ENCODE data around the gene ICAM4. TPM values are rescaled to one million over a fixed set of nuclear protein-coding genes. Genes with fewer than 3 reads are reported as not detected.

ICAM4 gene
- total and polyA plus RNA-seq, 2 of the 13 experiments (the other 11 are each of a cell fraction or from before 2014, with no cell fraction given), result 2.9 to 4.0 TPM

GRCh38 chr19:10318807-10319682 lies 32.3 kb downstream of the ICAM4 start (continued):
- TF ChIP-seq, protein P1, sequence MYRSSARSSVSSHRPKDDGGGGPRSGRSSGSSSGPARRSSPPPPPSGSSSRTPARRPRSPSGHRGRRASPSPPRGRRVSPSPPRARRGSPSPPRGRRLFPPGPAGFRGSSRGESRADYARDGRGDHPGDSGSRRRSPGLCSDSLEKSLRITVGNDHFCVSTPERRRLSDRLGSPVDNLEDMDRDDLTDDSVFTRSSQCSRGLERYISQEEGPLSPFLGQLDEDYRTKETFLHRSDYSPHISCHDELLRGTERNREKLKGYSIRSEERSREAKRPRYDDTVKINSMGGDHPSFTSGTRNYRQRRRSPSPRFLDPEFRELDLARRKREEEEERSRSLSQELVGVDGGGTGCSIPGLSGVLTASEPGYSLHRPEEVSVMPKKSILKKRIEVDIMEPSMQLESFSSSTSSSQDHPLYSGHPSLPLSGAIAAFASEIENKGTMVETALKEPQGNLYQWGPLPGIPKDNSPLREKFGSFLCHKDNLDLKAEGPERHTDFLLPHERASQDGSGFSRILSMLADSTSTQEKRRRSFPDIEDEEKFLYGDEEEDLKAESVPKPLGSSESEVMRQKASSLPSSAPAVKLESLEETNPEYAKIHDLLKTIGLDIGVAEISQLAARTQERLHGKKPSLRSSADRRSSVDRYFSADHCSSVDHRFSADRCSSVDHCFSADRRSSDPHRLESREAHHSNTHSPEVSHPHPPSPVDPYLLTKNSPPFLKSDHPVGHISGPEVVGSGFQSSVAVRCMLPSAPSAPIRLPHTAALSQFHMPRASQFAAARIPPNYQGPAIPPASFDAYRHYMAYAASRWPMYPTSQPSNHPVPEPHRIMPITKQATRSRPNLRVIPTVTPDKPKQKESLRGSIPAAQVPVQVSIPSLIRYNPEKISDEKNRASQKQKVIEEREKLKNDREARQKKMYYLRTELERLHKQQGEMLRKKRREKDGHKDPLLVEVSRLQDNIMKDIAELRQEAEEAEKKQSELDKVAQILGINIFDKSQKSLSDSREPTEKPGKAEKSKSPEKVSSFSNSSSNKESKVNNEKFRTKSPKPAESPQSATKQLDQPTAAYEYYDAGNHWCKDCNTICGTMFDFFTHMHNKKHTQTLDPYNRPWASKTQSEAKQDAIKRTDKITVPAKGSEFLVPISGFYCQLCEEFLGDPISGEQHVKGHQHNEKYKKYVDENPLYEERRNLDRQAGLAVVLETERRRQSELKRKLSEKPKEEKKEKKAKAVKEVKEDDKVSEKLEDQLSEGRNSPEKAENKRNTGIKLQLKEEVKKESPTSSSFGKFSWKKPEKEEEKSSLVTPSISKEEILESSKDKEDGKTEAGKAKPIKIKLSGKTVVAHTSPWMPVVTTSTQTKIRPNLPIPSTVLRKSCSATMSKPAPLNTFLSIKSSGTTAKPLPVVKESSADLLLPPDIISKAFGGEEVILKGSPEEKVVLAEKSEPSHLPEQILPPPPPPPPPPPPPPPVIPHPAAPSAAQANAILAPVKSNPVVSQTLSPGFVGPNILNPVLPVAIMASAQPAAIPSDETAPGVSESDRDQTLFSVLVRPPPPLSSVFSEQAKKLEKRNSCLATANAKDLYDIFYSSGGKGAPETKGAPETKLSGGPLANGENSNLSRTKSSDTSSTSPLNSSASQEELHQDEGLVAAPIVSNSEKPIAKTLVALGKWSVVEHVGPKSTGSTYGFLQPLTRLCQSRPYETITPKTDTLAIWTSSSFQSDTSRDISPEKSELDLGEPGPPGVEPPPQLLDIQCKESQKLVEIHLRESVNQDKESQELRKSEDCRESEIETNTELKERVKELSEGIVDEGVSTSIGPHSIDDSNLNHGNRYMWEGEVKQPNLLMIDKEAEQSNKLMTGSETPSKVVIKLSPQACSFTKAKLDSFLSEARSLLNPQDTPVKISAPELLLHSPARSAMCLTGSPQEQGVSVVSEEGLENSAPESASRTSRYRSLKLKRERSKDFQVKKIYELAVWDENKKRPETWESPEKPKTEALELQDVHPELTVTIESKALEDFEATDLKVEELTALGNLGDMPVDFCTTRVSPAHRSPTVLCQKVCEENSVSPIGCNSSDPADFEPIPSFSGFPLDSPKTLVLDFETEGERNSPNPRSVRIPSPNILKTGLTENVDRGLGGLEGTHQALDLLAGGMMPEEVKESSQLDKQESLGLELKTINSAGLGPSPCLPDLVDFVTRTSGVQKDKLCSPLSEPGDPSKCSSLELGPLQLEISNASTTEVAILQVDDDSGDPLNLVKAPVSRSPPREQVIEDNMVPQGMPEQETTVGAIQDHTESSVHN (CRISPR knock-in tag; IDR thresholded peaks at IDR 0.05), result no peak
- TF ChIP-seq HNRNPH1 (optimal IDR thresholded peaks at IDR 0.05; ENCODE audit: low read depth, low read length), result no peak
- no peak for TF ChIP-seq ZBTB33 (CRISPR knock-in tag; IDR thresholded peaks at IDR 0.05)
- no peak for TF ChIP-seq SIX1 (CRISPR knock-in tag; IDR thresholded peaks at IDR 0.05; ENCODE audit: borderline replicate concordance)
